ENCODE data around the gene MRPS7.

GRCh38 chr17:75285123-75285522 is 23.4 kb downstream of the MRPS7 start:
- TF ChIP-seq CTCF (conservative IDR thresholded peaks at IDR 0.05) (no peak), EZH2 (IDR thresholded peaks at IDR 0.05; ENCODE audit: low read depth) (no peak)
